Right ventricle myocardium inferior (tissue), 1 donor: ENCODE measurements around the gene PCSK2. TPM values are rescaled to one million over a fixed set of nuclear protein-coding genes. Genes with fewer than 3 reads are reported as not detected.

ENCODE experiments used
- ATAC-seq: fragments of 200-7000 bp; cut with Tn5 transposase; one replicate; pipeline ENCODE4 v1.9.1; 2020; ENCODE audit warnings: mild to moderate bottlenecking, moderate library complexity
- DNase-seq: peaks from one replicate; pipeline ENCODE4 v3.0.0; 2021; ENCODE audit errors: missing footprints
- intact Hi-C: fragments of 100-400 bp; cut with DNase I; formaldehyde crosslinking; loops from one replicate; pipeline ENCODE4 v1.11.0; 2022
- total RNA-seq: library from RNA; stranded (reverse); fragmentation: NEBNext Ultra II Directional; extraction: Animal tissue kit (Norgen Biotek cat#: 25700); gene quantifications from one replicate; pipeline ENCODE4 v1.2.1, GENCODE V29; 2021
- donor health status: DM: no; HTN: yes; CAD: no; lungs with severe emphysema.

The PCSK2 gene
- total RNA-seq, 1 donor from 2014 or later: 1.3 TPM

DNA sequence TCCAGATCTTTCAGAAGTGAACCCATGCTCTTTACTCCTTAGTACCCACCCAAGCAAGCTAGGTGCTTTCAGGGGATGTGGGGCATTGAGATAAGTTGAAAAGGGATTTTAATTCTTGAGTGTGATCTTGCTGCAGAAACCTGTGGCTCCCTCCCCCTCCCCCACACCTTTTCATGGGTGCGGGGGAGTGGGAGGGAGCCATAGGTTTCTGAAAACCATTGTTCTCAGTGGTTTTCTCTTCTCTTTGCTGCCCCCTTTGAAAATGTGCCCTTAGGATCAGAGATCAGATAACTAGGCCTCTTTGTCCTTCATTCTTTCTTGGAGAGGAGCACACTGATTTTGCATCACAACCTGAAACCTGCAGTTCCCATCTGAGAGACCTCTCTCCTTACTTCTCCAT, 2.4 kb downstream of the PCSK2 start:
- DNase-seq (no peak), ATAC-seq (no peak)
- intact Hi-C loops: no loop called here

DNA sequence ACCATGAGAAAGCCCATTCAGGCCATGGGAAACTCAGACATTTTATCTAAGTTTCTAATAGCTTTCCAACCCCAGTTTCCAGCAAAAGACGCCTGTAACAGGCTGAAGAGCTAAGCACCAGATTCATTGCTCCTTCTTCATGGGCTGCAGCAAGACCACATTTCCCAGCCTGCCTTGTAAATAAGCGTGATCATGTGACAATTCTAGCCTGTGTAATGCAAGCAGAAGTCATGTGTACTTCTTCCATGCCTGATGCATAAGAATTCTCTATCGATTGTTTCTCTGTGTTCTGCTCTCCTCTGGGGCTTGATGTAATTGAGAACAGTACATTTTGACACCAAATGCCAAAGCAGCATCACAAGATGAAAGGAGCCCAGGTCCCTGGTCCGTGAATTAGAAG, 6.8 kb downstream of the PCSK2 start:
- intact Hi-C loops: no loop called here
- ATAC-seq (no peak), DNase-seq (no peak)

DNA sequence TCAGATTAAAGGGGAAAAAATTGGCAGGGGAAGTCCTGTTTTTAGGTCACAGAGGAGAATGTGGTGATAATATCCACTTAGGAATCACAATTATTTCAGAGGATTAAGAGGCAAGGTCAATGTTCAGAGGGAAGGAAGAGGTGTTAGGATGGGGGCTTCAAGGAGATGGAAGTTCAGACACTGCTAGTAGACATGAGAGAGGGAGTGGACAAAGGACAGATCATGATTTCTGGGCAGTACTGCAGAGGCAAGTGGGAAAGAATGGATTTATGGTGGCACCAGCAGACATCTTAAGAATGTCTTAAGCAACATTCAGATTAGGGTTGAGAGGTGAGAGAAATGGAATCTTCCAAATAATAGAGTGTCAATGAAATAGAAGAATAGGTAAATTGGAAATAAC, 9.9 kb downstream of the PCSK2 start:
- DNase-seq (no peak), ATAC-seq (no peak)
- intact Hi-C loops: no loop called here

DNA sequence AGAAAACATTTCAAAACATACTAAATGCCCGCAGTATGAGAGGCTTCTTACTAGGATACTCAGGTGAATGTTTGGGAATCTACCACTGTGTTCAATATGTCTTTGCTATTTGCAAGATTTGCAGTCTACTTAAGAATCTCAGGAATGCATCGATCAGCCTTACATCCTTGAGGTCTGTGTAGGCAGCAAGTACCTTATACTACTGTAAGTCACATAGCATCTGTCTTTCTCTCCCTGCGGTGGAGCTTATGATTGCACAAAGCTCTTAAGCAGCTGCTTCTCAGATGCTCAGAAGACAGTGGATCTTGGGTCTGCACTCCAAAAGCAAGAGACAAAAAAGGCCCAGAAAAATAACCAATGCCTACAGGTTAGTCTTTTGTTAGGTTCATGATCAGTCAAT, 21.4 kb downstream of the PCSK2 start:
- intact Hi-C loops: no loop called here
- no peak for ATAC-seq

GRCh38 chr20:17262786-17263185, 35.9 kb downstream of the PCSK2 start:
- intact Hi-C loops: no loop called here
- no peak for ATAC-seq
- DNase-seq: no peak

More for the DNA sequence above, 21.4 kb downstream of the PCSK2 start:
- DNase-seq: no peak

- DNase-seq (no peak), ATAC-seq (no peak)
- intact Hi-C loops: no loop called here
Observed at GRCh38 chr20:17273717-17274116, 46.9 kb downstream of the PCSK2 start.

GRCh38 chr20:17276101-17276500, 49.3 kb downstream of the PCSK2 start:
- intact Hi-C loops: no loop called here

DNA sequence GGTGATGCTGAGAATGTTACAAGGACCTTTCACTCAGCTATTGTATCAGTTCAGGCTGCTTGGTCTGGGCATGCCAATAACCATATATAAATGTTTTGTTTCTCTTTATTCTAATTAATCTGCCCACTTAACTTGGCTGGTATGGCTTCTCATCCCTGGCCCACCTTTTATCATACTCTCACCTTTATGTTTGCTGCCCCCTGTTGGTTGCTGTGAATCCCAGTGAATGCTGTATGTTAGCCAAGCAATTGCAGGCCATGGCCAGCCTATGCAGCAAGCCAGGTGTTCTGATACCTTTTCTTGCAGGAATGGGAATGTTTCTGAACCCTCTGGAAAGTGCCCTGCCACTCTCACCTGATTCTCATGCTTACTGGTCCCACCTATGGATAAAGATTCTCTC, 54.6 kb downstream of the PCSK2 start:
- intact Hi-C loops: no loop called here
- ATAC-seq: no peak
- no peak for DNase-seq

More at GRCh38 chr20:17276101-17276500, 49.3 kb downstream of the PCSK2 start:
- DNase-seq: no peak
- ATAC-seq: no peak

DNA sequence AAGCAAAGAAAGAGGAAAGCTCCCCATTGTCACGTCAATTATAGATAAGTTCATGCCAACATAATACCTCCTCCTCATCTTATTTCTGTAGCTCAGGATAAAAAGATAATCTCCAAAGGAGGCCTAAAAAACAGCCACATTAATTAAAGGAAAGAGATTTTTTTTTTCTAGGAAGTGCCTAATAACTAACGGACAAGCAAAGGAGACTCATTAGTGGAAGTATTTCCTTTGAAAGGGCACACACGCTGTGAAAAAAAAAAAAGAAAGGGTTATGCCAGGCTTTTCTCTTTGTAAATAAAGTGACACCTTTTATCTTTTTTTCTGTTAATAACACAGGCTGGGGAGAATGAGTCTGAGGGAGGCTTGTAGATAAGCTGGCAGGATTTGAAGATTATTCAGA, 55.7 kb downstream of the PCSK2 start:
- no peak for DNase-seq
- ATAC-seq: no peak
- intact Hi-C loops: no loop called here

DNA sequence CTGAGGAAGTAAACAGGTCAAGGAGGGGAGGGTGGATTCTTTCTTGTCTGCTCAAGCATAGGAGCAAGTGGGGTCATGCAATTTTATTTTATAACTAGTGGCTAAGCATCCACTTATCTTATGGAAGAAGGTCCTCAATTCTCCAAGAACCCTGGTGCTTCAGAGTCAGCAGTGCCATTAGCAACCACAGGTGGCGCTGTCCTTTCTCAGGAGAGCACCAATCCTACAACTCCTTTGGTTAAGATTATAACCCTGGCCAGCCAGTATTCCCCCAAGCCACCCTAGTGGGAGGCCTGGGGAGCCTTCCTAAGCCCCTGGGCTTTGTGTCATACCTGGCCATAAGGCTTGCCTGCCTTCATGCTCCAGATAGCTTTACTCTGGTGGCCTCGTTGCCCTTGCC, 60.7 kb downstream of the PCSK2 start:
- intact Hi-C loops: no loop called here
- ATAC-seq: no peak
- DNase-seq: no peak

DNA sequence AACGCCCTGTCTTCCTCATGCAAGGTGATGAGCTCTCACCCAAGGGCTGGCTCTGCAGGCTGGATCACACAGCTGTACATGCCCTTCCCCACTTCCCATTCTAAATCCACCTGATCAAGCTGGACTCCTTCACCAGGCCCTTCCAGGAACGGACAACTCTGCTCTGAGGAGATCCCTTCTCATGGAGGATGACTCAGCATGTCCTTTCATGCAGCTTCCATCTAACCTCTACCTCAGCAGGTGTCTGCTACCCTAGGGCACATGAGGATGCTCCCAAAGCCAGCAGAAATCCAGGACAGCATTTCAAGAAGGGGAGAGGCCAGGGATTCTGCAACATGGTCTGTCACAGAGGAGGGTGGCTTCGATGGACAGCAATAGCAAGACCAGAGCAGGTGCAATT, 61.2 kb downstream of the PCSK2 start:
- ATAC-seq: no peak
- DNase-seq: no peak
- intact Hi-C loops: no loop called here

- intact Hi-C loops: no loop called here
- no peak for DNase-seq
- ATAC-seq: no peak
Observed at GRCh38 chr20:17295151-17295726, 68.4 kb downstream of the PCSK2 start.

DNA sequence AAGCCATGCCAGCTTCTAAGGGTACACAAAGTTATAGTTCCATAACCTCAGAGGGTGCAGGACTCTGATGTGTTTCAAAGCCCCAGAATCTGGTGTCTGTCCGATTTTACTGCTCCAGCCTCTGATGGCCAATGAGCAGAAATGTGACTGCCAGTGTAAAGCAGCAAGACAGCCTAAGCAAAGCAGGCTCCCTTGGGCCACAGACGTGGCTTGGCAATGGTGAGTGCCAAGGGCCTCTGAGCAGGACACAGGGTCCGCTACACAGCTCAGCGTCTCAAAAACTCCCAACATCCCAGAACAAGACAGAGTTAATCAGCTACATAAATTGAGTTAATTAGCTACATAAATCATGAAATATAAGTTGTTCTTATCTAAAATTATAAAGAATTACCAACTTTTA, 69.2 kb downstream of the PCSK2 start:
- ATAC-seq (no peak), DNase-seq (no peak)
- intact Hi-C loops: no loop called here

- intact Hi-C loops: no loop called here
- DNase-seq (no peak), ATAC-seq (no peak)
Observed at GRCh38 chr20:17298171-17298570, 71.3 kb downstream of the PCSK2 start.

GRCh38 chr20:17298751-17299150, 71.9 kb downstream of the PCSK2 start:
- ATAC-seq (no peak), DNase-seq (no peak)
- intact Hi-C loops: no loop called here

DNA sequence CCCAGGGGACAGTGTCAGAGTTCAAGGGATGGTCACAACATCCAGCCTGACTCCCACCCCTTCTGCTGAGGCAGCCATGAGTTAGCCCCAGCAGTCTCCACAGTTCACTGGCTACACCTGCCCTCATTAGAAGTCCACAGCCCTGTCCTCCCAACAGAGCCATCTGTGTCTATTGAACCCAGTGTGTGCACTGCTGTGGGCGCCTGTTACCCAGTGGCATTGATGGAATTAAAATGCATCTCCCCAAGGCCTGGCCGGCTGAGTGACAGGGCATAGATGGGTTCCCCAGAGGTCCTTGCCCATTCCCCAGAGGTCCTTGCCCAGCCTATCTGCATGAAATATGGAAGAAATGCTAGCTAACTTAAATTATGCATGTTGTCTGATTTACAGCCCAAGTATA, 73.3 kb downstream of the PCSK2 start:
- intact Hi-C loops: no loop called here
- DNase-seq (no peak), ATAC-seq (no peak)

- intact Hi-C loops: no loop called here
- DNase-seq (no peak), ATAC-seq (no peak)
Observed at GRCh38 chr20:17304774-17305173, 77.9 kb downstream of the PCSK2 start.

DNA sequence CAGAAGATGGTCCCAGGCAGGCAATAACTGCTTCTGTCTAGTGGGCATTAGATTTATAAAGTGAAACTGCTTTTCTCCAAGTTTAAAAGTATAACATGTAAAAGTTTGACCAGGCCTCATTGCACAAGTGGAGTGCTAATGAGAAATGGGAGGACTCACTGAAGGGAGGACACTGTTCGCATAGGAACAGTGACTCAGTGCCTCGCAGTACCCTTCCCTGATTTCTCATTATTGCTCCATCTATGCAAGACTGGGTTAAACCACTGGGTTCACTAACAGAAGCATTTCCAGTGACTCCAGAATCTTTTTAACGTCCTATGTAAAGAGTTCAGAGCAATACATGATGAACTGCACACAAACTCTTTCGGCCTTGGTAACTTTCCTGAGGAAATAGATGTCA, 79.6 kb downstream of the PCSK2 start:
- ATAC-seq (no peak), DNase-seq (no peak)
- intact Hi-C loops: no loop called here

GRCh38 chr20:17314264-17314663, 87.4 kb downstream of the PCSK2 start:
- ATAC-seq (no peak), DNase-seq (no peak)
- intact Hi-C loops: no loop called here

DNA sequence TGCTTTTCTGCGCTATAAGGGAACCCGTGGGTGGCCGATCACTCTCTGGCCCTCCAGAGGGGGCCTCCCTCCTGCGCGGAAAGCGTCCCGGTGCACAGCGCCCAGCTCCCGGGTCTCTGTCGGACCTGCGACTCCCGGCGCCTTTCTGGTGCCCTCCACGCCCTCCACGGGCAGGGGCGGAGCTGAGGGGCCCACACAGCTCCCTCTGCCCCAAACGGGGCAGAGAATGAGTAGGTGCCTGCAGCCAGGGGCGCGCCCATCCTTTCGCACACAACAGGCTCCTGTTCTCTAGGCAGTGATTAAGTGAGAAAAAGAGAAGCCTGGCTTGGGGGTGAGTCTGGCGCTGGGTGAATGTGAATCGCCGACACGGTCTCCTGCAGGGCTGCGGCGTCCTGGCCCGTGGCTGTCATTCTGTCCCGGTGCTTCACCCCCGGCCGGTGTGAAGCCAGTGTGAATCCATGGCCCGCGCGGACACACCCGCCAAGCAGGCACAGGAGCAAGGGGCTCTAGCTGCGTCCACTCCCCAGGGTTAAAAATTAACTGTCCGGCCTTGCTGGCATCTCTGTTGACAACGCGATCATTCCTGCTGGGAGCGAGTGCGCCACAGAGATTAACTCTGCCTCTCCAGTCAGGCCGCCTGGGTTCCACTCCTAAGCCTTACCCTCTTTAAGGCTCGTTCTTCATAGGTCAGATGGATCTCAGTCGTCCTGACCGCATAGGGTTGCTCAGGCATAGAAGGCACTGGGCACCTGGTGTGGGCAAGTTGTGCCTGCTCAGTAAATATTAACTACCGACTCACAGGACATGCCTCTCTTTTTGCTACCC, 88.8 kb downstream of the PCSK2 start:
- intact Hi-C loops: no loop called here
- DNase-seq: no peak
- ATAC-seq: no peak
